Fibroblast of lung (primary cell): Measurements from ENCODE around the gene SMIM7. TPM values are rescaled to one million over a fixed set of nuclear protein-coding genes. Genes with fewer than 3 reads are reported as not detected.

Source experiments
- DNase-seq, 2 donors: peaks; one replicate each; pipeline versions ENCODE4 v3.0.0 to v3.0.0-alpha.2; 2010; ENCODE audit warnings: low read depth in 2 of 2
- H2AFZ ChIP-seq: 2 replicates; pipeline ENCODE4 v1.5.1; 2012; ENCODE audit warnings: low read length, control low read depth, inconsistent platforms
- H3K27ac ChIP-seq: 2 replicates; pipeline ENCODE4 v1.5.1; 2011; ENCODE audit warnings: low read length, control low read depth; ENCODE audit not compliant: insufficient read depth
- H3K27me3 ChIP-seq: 2 replicates; pipeline ENCODE4 v1.5.1; 2011; ENCODE audit warnings: mild to moderate bottlenecking, low read length; ENCODE audit not compliant: control insufficient read depth, insufficient read depth
- H3K36me3 ChIP-seq: 2 replicates; pipeline ENCODE4 v1.5.1; 2011; ENCODE audit warnings: low read length; ENCODE audit not compliant: control insufficient read depth, insufficient read depth
- H3K4me1 ChIP-seq: 2 replicates; pipeline ENCODE4 v1.5.1; 2011; ENCODE audit warnings: low read length; ENCODE audit not compliant: control insufficient read depth, insufficient read depth; ENCODE audit errors: extremely low read depth
- H3K4me2 ChIP-seq: 2 replicates; pipeline ENCODE4 v1.5.1; 2011; ENCODE audit warnings: low read length, control low read depth; ENCODE audit not compliant: insufficient read depth; ENCODE audit errors: extremely low read depth
- H3K4me3 ChIP-seq, 4 experiments: fragments of 200-600 bp in 1 of 4; sonication (generic) in 1 of 4; replicated peaks in 1 of 4; 2 replicates each; pipeline ENCODE4 v1.5.1; 2011 to 2016; ENCODE audit warnings: low read length in 4 of 4, low read depth in 3 of 4, mild to moderate bottlenecking in 3 of 4, control low read depth in 2 of 4, inconsistent platforms in 1 of 4, mixed read lengths in 1 of 4; ENCODE audit not compliant: insufficient read depth in 1 of 4; ENCODE audit errors: control extremely low read depth in 1 of 4
- H3K79me2 ChIP-seq: 2 replicates; pipeline ENCODE4 v1.5.1; 2012; ENCODE audit warnings: mild to moderate bottlenecking, low read length, inconsistent platforms; ENCODE audit not compliant: control insufficient read depth, insufficient read depth
- H3K9ac ChIP-seq: 2 replicates; pipeline ENCODE4 v1.5.1; 2011; ENCODE audit warnings: mild to moderate bottlenecking, low read length, control low read depth; ENCODE audit not compliant: insufficient read depth
- H3K9me3 ChIP-seq: 2 replicates; pipeline ENCODE4 v1.5.1; 2012; ENCODE audit warnings: low read depth, low read length; ENCODE audit not compliant: control insufficient read depth, insufficient read depth
- H4K20me1 ChIP-seq: 2 replicates; pipeline ENCODE4 v1.5.1; 2011; ENCODE audit warnings: low read length; ENCODE audit not compliant: control insufficient read depth, insufficient read depth; ENCODE audit errors: extremely low read depth
- CTCF ChIP-seq, 2 donors: IDR thresholded peaks in 1 of 2; conservative IDR thresholded peaks in 1 of 2; 1 replicate in 1 of 2; 2 replicates in 1 of 2; pipeline ENCODE4 v1.5.1; 2011 to 2012; ENCODE audit warnings: low read length in 2 of 2, control low read depth in 1 of 2, inconsistent platforms in 1 of 2, low read depth in 1 of 2, mild to moderate bottlenecking in 1 of 2
- EZH2 ChIP-seq: IDR thresholded peaks from 2 replicates; pipeline ENCODE4 v1.5.1; 2012; ENCODE audit warnings: low read length, control low read depth, mild to moderate bottlenecking; ENCODE audit errors: missing control alignments
- polyA plus RNA-seq, 2 donors: library from polyadenylated mRNA; depleted of rRNA in 1 of 2; stranded (reverse) in 1 of 2; unstranded in 1 of 2; fragments of >200 nt; gene quantifications; 2 replicates each; pipeline ENCODE4 v1.2.1, GENCODE V29; 2011 to 2012; ENCODE audit warnings: missing spikeins in 1 of 2
- total RNA-seq: library from RNA; depleted of rRNA; stranded (reverse); fragments of >200 nt; gene quantifications from 2 replicates; pipeline ENCODE4 v1.2.1, GENCODE V29; 2014

SMIM7 gene
- total and polyA plus RNA-seq, 2 donors (not counting 1 experiment from before 2014, with no cell fraction given) = 58.1 to 91.4 TPM

- no peaks in the 10 kb centered on the region for H4K20me1 ChIP-seq
- DNase-seq = no peak
Observed at GRCh38 chr19:16623576-16623975, 36.4 kb downstream of the SMIM7 start.

GRCh38 chr19:16623066-16623465, 36.9 kb downstream of the SMIM7 start:
- Histone ChIP-seq H3K9me3 (no peaks in the 10 kb centered on the region), H3K9ac (no peak overlapping the region), H3K4me3 (no peak overlapping the region), H4K20me1 (no peaks in the 10 kb centered on the region), H3K36me3 (peaks cover 5% of the 10 kb centered on the region), H3K4me1 (peaks cover 2% of the 10 kb centered on the region), H3K4me2 (no peak overlapping the region), H2AFZ (no peak overlapping the region), H3K79me2 (peaks cover 97% of the 10 kb centered on the region), H3K27me3 (no peaks in the 10 kb centered on the region), H3K27ac (no peak overlapping the region)
- no peak for DNase-seq
- TF ChIP-seq EZH2 (no peak), CTCF (conservative IDR thresholded peaks at IDR 0.05 in 1 of 2, IDR thresholded peaks at IDR 0.05 in 1 of 2; ENCODE audit: low read depth in 1 of 2, low read length in 2 of 2) (no peak)

More at GRCh38 chr19:16623576-16623975, 36.4 kb downstream of the SMIM7 start:
- TF ChIP-seq EZH2 = no peak
- no peak for TF ChIP-seq CTCF (conservative IDR thresholded peaks at IDR 0.05 in 1 of 2, IDR thresholded peaks at IDR 0.05 in 1 of 2; ENCODE audit: low read depth in 1 of 2, low read length in 2 of 2)
- Histone ChIP-seq H3K36me3 (peaks cover 5% of the 10 kb centered on the region), H3K9me3 (no peaks in the 10 kb centered on the region), H3K27ac (no peak overlapping the region), H2AFZ (no peak overlapping the region), H3K4me2 (no peak overlapping the region), H3K4me3 (no peak overlapping the region), H3K79me2 (peaks cover 92% of the 10 kb centered on the region), H3K27me3 (no peaks in the 10 kb centered on the region), H3K4me1 (peaks cover 2% of the 10 kb centered on the region), H3K9ac (no peak overlapping the region)

- Histone ChIP-seq H3K27me3 (no peaks in the 10 kb centered on the region), H3K4me1 (peaks cover 2% of the 10 kb centered on the region), H3K4me3 (no peak overlapping the region), H2AFZ (no peak overlapping the region), H3K9me3 (no peaks in the 10 kb centered on the region), H3K36me3 (peaks cover 5% of the 10 kb centered on the region), H3K9ac (no peak overlapping the region), H3K4me2 (no peak overlapping the region), H4K20me1 (no peaks in the 10 kb centered on the region), H3K27ac (no peak overlapping the region), H3K79me2 (peaks cover 100% of the 10 kb centered on the region)
- no peak for DNase-seq
- TF ChIP-seq CTCF (conservative IDR thresholded peaks at IDR 0.05 in 1 of 2, IDR thresholded peaks at IDR 0.05 in 1 of 2; ENCODE audit: low read depth in 1 of 2, low read length in 2 of 2) (no peak), EZH2 (no peak)
Observed at GRCh38 chr19:16621165-16621800, 38.7 kb downstream of the SMIM7 start.
